Skeletal muscle satellite cell (primary cell): ENCODE data around the gene CEP89.
"Not testable (repeated sequence)": the region's sequence is repeated elsewhere in the genome, so short reads cannot be mapped to it uniquely, and the experiment has no call there.

Experiments
- H3K27me3 ChIP-seq: 2 replicates; pipeline ENCODE4 v1.7.0; 2013; ENCODE audit warnings: low read length; ENCODE audit not compliant: control insufficient read depth, insufficient read depth
- H3K36me3 ChIP-seq: 2 replicates; pipeline ENCODE4 v1.7.0; 2013; ENCODE audit warnings: mild to moderate bottlenecking, control low read depth, low read length; ENCODE audit not compliant: insufficient read depth
- H3K4me1 ChIP-seq: 2 replicates; pipeline ENCODE4 v1.7.0; 2013; ENCODE audit warnings: low read length; ENCODE audit not compliant: control insufficient read depth, insufficient read depth
- H3K4me2 ChIP-seq: 2 replicates; pipeline ENCODE4 v1.7.0; 2013; ENCODE audit warnings: mild to moderate bottlenecking, low read length
- H3K4me3 ChIP-seq: 2 replicates; pipeline ENCODE4 v1.7.0; 2013; ENCODE audit warnings: low read length
- H3K9ac ChIP-seq: 2 replicates; pipeline ENCODE4 v1.7.0; 2013; ENCODE audit warnings: mild to moderate bottlenecking, low read depth, low read length, moderate library complexity
- H3K9me3 ChIP-seq: replicated peaks from 2 replicates; pipeline ENCODE4 v1.7.0; 2013; ENCODE audit warnings: mild to moderate bottlenecking, control low read depth, low read length

Gene CEP89

DNA sequence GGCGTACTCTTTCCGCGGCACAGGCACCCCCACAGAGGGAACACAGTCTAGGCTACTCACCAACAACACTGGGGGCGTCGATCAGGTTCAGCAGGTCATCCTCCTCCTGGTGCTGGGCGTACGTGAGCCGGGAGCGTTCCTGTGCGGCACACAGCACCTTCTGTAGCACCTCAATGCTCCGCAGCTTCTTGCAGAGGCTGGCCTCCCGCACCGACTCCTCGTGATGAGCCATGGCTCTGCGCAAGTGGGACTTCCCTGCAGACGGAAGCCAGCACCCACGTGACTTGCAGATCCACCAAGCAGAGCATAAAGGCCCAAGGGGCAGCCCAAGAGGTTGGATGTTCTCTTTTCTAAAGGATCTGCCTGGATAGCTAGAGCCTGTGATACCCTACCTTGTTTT lies 24.2 kb upstream of the CEP89 start:
- H3K9ac ChIP-seq, H3K9me3 ChIP-seq, H3K4me2 ChIP-seq, H3K4me3 ChIP-seq, H3K27me3 ChIP-seq, H3K4me1 ChIP-seq, H3K36me3 ChIP-seq: not testable (repeated sequence)

- Histone ChIP-seq H3K9ac (no peak overlapping the region), H3K4me3 (no peak overlapping the region), H3K36me3 (no peaks in the 10 kb centered on the region), H3K27me3 (no peaks in the 10 kb centered on the region), H3K9me3 (no peaks in the 10 kb centered on the region), H3K4me2 (no peak overlapping the region), H3K4me1 (no peaks in the 10 kb centered on the region)
These were observed 17.0 kb upstream of the CEP89 start for GRCh38 chr19:32988724-32989123.

- H3K4me1 ChIP-seq, H3K4me3 ChIP-seq, H3K36me3 ChIP-seq, H3K4me2 ChIP-seq, H3K9me3 ChIP-seq, H3K9ac ChIP-seq, H3K27me3 ChIP-seq: not testable (repeated sequence)
These were observed 16.5 kb upstream of the CEP89 start for GRCh38 chr19:32988254-32988653.

GRCh38 chr19:32982488-32982887 lies 10.7 kb upstream of the CEP89 start:
- H3K4me2 ChIP-seq, H3K9ac ChIP-seq, H3K4me1 ChIP-seq, H3K27me3 ChIP-seq, H3K9me3 ChIP-seq, H3K4me3 ChIP-seq, H3K36me3 ChIP-seq: not testable (repeated sequence)

DNA sequence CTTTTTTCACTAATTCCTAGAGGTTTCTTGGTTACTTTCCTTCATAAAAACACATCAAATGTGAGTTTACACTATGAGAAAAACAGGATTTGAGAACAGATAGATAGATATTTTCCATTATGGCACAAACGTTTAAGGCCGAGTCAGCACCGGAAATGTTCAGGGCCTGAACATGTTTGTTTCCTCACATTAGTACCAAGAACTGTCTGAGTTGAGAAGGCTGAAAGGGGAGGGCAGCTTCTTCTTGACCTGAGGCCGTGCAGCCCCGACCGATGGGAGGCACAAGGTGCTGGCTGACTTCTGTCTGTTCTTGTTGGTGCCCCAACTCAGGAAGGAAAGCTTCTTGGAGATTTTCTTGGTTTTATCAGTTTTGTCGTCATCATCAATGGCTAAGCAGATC lies 8.0 kb upstream of the CEP89 start:
- not testable (repeated sequence) for H3K36me3 ChIP-seq, H3K4me1 ChIP-seq, H3K4me2 ChIP-seq, H3K9me3 ChIP-seq, H3K27me3 ChIP-seq, H3K4me3 ChIP-seq, H3K9ac ChIP-seq

GRCh38 chr19:32977813-32978212 lies 6.1 kb upstream of the CEP89 start:
- H3K36me3 ChIP-seq, H3K9me3 ChIP-seq, H3K27me3 ChIP-seq, H3K4me1 ChIP-seq, H3K9ac ChIP-seq, H3K4me3 ChIP-seq, H3K4me2 ChIP-seq: not testable (repeated sequence)

- H3K27me3 ChIP-seq: no peaks in the 10 kb centered on the region
- H3K4me3 ChIP-seq: no peak overlapping the region
- no peaks in the 10 kb centered on the region for H3K9me3 ChIP-seq
- no peak overlapping the region for H3K4me2 ChIP-seq
- no peak overlapping the region for H3K9ac ChIP-seq
- H3K4me1 ChIP-seq: no peaks in the 10 kb centered on the region
- H3K36me3 ChIP-seq: no peaks in the 10 kb centered on the region
These were observed 5.5 kb upstream of the CEP89 start for GRCh38 chr19:32977280-32977679.

DNA sequence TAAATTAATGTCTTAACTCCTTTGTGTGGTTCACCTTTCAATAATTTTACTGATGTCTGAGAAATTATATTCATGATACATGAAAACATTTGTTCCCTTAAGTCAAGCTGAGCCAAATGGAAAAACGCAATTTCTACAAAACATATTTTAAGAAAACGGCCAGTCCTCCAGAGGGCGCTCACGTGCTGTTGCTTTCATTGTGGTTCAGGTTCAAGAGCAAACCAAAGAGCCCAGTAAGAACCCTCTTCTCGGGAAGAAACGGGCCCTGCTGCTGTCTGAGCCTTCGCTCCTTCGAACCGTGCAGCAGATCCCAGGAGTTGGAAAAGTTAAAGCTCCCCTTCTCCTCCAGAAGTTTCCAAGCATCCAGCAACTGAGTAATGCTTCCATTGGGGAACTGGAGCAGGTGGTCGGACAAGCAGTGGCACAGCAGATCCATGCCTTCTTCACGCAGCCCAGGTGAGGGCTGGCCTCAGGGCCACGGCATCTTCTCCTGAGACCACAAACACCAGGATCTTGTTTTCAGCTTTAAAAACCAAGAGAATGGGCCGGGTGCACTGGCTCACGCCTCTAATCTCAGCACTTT lies 4.6 kb upstream of the CEP89 start:
- no peaks in the 10 kb centered on the region for H3K27me3 ChIP-seq
- no peak overlapping the region for H3K9ac ChIP-seq
- H3K9me3 ChIP-seq: no peaks in the 10 kb centered on the region
- H3K4me2 ChIP-seq: no peak overlapping the region
- H3K4me1 ChIP-seq: no peaks in the 10 kb centered on the region
- H3K36me3 ChIP-seq: no peaks in the 10 kb centered on the region
- no peak overlapping the region for H3K4me3 ChIP-seq

DNA sequence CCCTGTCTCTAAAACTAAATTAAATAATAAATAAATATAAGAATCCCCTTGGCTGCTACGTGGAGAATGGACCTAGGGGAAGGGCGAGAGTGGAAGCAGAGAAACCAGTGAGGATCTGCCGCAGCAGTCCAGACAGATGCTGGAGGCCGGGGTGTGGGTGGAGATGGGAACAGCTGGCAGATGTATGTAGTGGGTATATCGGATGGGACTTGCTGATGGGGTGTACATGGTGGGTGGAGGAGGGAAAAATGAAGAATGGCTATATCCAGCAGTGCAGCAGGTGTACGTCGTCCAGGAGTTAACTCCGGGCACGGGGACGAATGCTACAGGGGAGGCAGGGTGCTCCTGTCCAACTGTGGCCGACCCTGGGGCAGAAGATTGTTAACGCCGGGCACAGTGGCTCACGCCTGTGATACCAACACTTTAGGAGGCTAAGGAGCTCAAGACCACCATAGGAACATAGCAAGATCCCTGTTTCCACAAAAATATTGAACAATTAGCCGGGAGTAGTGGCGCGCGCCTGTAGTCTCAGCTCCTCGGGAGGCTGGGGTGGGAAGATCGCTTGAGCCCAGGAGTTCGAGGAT lies 654 bp downstream of the CEP89 start:
- Histone ChIP-seq H3K4me1 (no peaks in the 10 kb centered on the region), H3K36me3 (no peaks in the 10 kb centered on the region), H3K9me3 (no peaks in the 10 kb centered on the region), H3K27me3 (no peaks in the 10 kb centered on the region), H3K4me2 (peak overlapping the region; percentile 87), H3K9ac (peak overlapping the region; percentile 80), H3K4me3 (peak overlapping the region; percentile 83)

- Histone ChIP-seq H3K4me1 (no peaks in the 10 kb centered on the region), H3K4me3 (no peak overlapping the region), H3K9me3 (no peaks in the 10 kb centered on the region), H3K27me3 (no peaks in the 10 kb centered on the region), H3K36me3 (peaks cover 4% of the 10 kb centered on the region), H3K4me2 (no peak overlapping the region), H3K9ac (no peak overlapping the region)
These were observed 2.2 kb downstream of the CEP89 start for GRCh38 chr19:32969549-32969948.

DNA sequence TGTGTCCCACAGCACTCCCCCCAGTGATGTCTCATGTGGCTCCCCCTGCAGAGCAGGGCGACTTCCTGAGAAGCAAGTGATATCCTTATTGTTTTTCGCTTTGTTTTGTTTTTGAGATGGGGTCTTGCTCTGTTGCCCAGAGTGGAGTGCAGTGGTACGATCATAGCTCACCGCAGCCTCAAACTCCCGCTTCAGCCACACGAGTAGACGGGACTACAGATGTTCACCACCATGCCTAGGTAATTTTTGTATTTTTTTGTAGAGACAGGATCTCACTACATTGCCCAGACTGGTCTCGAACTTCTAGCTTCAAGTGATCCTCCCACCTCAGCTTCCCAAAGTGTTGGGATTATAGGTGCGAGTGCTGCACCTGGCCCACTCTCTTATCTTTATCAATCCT lies 5.0 kb downstream of the CEP89 start:
- Histone ChIP-seq H3K27me3 (no peaks in the 10 kb centered on the region), H3K4me1 (no peaks in the 10 kb centered on the region), H3K4me2 (no peak overlapping the region), H3K4me3 (no peak overlapping the region), H3K9ac (no peak overlapping the region), H3K36me3 (peaks cover 15% of the 10 kb centered on the region), H3K9me3 (no peaks in the 10 kb centered on the region)

DNA sequence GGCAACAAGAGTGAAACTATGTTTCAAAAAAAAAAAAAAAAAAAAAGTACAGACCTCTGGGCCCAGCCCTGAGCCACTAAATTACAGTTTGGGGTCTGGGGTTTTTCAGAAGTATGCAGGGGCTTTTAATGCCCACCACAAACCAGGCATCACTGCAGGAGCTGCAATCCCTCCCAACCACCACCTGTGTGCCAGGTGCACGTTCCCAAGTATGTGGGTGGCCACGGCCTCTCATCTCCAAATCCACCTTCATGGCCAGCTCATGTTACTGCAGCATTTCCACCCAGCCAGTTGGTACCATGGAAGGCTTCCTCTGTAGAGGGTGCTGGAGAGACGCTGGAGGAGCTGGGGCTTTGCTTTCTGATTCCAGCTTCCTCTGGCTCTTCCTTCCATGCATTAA lies 26.5 kb downstream of the CEP89 start:
- Histone ChIP-seq H3K4me3 (no peak overlapping the region), H3K9me3 (no peaks in the 10 kb centered on the region), H3K27me3 (no peaks in the 10 kb centered on the region), H3K4me1 (no peaks in the 10 kb centered on the region), H3K4me2 (no peak overlapping the region), H3K36me3 (peaks cover 38% of the 10 kb centered on the region), H3K9ac (no peak overlapping the region)
